Mesothelial cell of epicardium (in vitro differentiated cells): ENCODE results near the gene HEBP2. TPM values are rescaled to one million over a fixed set of nuclear protein-coding genes. Genes with fewer than 3 reads are reported as not detected.

ENCODE experiments used
- DNase-seq, 2 experiments: peaks; one replicate each; pipeline ENCODE4 v3.0.0; 2021; ENCODE audit warnings: low spot score in 2 of 2; ENCODE audit not compliant: unreplicated experiment in 2 of 2
- H3K27ac Mint-ChIP-seq: 2 replicates; pipeline ENCODE4 v1.8.0; 2021; ENCODE audit warnings: mixed read lengths
- H3K27me3 Mint-ChIP-seq: 2 replicates; pipeline ENCODE4 v1.8.0; 2021; ENCODE audit warnings: low read depth, mixed read lengths
- H3K36me3 Mint-ChIP-seq: 2 replicates; pipeline ENCODE4 v1.8.0; 2021; ENCODE audit warnings: mixed read lengths
- H3K4me1 Mint-ChIP-seq: 2 replicates; pipeline ENCODE4 v1.8.0; 2021; ENCODE audit warnings: mixed read lengths
- H3K4me3 Mint-ChIP-seq: 2 replicates; pipeline ENCODE4 v1.8.0; 2021; ENCODE audit warnings: mild to moderate bottlenecking, moderate library complexity, mixed read lengths
- H3K9me3 Mint-ChIP-seq: 2 replicates; pipeline ENCODE4 v1.8.0; 2021; ENCODE audit warnings: mixed read lengths
- total RNA-seq: library from RNA; stranded (reverse); gene quantifications from 3 replicates; pipeline ENCODE4 v1.2.1, GENCODE V29; 2021
- TF ChIP-seq, protein P1 (sequence below): fragments of 200-600 bp; sonication (generic); IDR thresholded peaks from one replicate; pipeline ENCODE4 v1.5.0; 2021; ENCODE audit warnings: antibody characterized with exemption; ENCODE audit not compliant: unreplicated experiment

Gene HEBP2
- total RNA-seq, 1 donor from 2014 or later = 53.7 TPM

DNA sequence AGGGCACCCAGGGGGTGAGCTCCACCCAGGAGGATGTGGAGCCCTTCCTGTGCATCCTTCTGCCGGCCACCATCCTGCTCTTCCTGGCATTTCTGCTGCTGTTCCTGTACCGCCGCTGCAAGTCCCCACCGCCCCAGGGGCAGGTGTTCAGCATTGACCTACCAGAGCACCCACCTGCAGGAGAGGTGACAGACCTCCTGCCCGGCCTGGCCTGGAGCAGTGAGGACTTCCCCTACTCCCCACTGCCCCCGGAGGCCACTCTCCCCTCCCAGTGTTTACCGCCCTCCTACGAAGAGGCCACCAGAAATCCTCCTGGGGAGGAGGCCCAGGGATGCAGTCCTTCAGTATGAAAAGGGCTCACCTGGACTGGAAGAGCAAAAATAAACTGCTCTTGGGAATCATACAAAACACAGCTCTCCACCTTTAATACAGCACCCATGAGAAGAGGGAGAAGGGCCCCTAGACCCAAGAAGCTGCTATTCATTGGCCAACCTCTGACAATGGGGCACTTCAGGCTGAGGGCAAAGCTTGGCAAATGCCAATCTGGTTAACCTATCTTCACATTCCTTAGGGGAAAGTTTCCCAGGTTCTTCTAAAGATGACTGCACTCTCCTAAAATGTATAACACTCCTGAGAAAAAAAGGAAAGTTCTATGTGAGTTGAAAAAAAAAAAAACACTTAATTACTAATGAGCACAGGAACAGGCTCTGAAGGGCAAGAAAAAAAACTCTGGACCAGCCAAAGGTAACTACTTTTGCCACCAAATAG, 21.3 kb upstream of the HEBP2 start:
- TF ChIP-seq, protein P1, sequence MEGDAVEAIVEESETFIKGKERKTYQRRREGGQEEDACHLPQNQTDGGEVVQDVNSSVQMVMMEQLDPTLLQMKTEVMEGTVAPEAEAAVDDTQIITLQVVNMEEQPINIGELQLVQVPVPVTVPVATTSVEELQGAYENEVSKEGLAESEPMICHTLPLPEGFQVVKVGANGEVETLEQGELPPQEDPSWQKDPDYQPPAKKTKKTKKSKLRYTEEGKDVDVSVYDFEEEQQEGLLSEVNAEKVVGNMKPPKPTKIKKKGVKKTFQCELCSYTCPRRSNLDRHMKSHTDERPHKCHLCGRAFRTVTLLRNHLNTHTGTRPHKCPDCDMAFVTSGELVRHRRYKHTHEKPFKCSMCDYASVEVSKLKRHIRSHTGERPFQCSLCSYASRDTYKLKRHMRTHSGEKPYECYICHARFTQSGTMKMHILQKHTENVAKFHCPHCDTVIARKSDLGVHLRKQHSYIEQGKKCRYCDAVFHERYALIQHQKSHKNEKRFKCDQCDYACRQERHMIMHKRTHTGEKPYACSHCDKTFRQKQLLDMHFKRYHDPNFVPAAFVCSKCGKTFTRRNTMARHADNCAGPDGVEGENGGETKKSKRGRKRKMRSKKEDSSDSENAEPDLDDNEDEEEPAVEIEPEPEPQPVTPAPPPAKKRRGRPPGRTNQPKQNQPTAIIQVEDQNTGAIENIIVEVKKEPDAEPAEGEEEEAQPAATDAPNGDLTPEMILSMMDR = no peak
- Mint-ChIP-seq H3K27ac (peak overlapping the region; percentile 53), H3K4me3 (no peak overlapping the region), H3K4me1 (peaks cover 13% of the 10 kb centered on the region), H3K27me3 (no peaks in the 10 kb centered on the region), H3K36me3 (no peaks in the 10 kb centered on the region), H3K9me3 (no peaks in the 10 kb centered on the region)
- no peak for DNase-seq

DNA sequence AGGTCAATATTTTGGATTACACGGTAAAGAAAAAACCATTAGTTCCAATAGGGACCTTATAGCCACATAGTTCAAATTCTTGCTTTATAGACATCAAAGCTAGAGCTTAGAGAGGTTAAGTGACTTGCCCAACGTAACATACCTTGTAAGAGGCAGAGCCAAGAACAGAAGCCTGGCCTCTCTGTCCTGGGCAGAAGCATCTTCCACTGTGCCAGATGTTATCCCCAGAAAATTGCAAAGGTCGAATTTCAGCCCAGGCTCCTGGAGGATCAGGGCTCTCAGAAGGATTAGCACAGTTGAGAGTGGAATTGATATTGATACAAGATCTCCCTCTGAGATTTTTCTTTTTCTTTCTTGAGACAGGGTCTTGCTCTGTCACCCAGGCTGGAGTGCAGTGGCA, 20.2 kb upstream of the HEBP2 start:
- DNase-seq = no peak
- peak overlapping the region; percentile 16 for H3K27ac Mint-ChIP-seq
- no peaks in the 10 kb centered on the region for H3K36me3 Mint-ChIP-seq
- peaks cover 16% of the 10 kb centered on the region for H3K4me1 Mint-ChIP-seq
- no peaks in the 10 kb centered on the region for H3K9me3 Mint-ChIP-seq
- H3K4me3 Mint-ChIP-seq = no peak overlapping the region
- no peaks in the 10 kb centered on the region for H3K27me3 Mint-ChIP-seq
- TF ChIP-seq, protein P1 = no peak

DNA sequence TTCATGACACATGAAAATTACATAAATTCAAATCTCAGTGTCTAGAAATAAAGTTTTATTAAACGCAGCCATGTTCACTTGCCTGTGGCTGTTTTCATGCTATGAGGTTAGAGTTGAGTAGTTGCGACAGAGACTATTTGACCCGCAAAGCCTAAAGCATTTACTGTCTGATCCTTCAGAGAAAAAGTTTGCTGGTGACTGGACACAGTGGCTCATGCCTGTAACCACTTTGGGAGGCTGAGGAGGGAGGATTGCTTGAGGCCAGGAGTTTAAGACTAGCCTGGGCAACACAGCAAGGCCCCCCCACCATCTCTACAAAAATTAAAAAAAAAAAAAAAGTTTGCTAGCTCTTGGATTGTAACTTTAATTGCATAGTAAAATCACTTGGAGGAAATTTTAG, 17.1 kb upstream of the HEBP2 start:
- no peaks in the 10 kb centered on the region for H3K27me3 Mint-ChIP-seq

DNA sequence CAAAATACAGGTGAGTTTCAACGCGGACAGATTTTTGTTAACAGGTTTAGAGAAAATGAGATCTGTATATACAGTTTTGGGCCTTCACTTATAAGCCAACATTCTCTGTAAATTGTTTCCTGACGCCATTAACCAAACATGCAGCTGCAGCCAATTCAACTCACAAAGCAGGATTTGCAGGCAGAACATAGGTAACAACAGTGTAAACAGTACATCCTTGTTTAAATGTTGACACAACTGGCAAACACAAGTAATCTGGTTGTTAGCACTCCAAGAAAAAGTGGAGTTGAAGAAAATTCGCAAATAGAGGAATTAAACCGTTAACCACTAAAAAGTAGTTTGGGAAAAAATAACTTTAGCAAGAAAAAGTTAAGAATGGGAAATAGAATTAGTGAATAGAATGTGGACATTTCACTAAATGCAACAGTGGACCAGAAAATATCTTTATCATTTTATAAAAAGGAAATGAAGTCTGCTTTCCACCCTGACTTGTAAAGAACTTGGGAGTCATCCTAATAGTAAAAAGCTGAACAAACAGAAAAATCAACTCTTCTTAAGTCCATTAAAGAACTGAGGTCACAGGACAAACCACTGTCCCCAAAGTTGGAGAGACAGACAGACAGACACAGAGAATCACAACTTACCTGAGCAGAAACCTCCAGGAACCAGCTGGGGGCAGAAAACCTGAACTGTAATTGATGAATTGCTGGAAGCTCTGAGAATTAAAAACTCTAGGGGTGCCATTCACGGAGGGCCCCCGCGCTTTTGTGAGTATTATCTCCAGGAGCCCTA, 16.2 kb upstream of the HEBP2 start:
- peaks cover 22% of the 10 kb centered on the region for H3K4me1 Mint-ChIP-seq
- no peak overlapping the region for H3K4me3 Mint-ChIP-seq
- no peak for DNase-seq
- no peaks in the 10 kb centered on the region for H3K36me3 Mint-ChIP-seq
- H3K9me3 Mint-ChIP-seq = no peaks in the 10 kb centered on the region
- TF ChIP-seq, protein P1 = no peak
- peak overlapping the region; percentile 60 for H3K27ac Mint-ChIP-seq
- no peaks in the 10 kb centered on the region for H3K27me3 Mint-ChIP-seq

More for the DNA sequence above, 17.1 kb upstream of the HEBP2 start:
- no peak overlapping the region for H3K4me3 Mint-ChIP-seq
- H3K27ac Mint-ChIP-seq = no peak overlapping the region
- TF ChIP-seq, protein P1 = no peak
- no peaks in the 10 kb centered on the region for H3K36me3 Mint-ChIP-seq
- no peaks in the 10 kb centered on the region for H3K9me3 Mint-ChIP-seq
- DNase-seq = no peak
- peaks cover 23% of the 10 kb centered on the region for H3K4me1 Mint-ChIP-seq

DNA sequence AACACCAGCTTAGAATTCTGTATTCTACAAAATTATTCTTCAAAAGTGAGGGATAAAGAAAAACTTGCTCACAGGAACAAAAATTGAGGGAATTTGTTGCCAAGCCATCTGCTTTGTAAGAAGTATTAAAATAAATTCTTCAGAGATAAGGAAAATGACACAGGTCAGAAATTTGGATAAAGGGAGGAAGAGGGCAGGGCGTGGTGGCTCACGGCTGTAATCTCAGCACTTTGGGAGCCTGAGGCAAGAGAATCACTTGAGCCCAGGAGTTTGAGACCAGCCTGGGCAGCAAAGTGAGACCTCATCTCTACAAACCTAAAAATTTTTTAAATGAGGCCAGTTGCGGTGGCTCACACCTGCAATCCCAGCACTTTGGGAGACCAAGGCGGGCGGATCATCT, 14.5 kb upstream of the HEBP2 start:
- TF ChIP-seq, protein P1 = no peak
- H3K4me1 Mint-ChIP-seq = peaks cover 16% of the 10 kb centered on the region
- H3K27ac Mint-ChIP-seq = no peak overlapping the region
- DNase-seq = no peak
- H3K9me3 Mint-ChIP-seq = no peaks in the 10 kb centered on the region
- H3K27me3 Mint-ChIP-seq = no peaks in the 10 kb centered on the region
- no peaks in the 10 kb centered on the region for H3K36me3 Mint-ChIP-seq
- H3K4me3 Mint-ChIP-seq = no peak overlapping the region
